Peyer's patch (tissue), 4 donors: ENCODE measurements around the gene DIP2B.

Experiments used
- CTCF ChIP-seq, 6 experiments: fragments of 450-650 bp in 4 of 6; fragments of 200-600 bp in 2 of 6; sonication (generic) in 1 of 6; IDR thresholded peaks; one replicate each; pipeline ENCODE4 v1.5.1; 2017 to 2019; ENCODE audit warnings: antibody characterized with exemption in 6 of 6, mild to moderate bottlenecking in 3 of 6, moderate library complexity in 1 of 6
- POLR2A ChIP-seq, 2 donors: fragments of 450-650 bp; IDR thresholded peaks; one replicate each; pipeline ENCODE4 v1.5.1; 2017; ENCODE audit warnings: antibody characterized with exemption in 2 of 2, mild to moderate bottlenecking in 2 of 2, moderate library complexity in 2 of 2

GRCh38 chr12:50678650-50679365 is 174.0 kb downstream of the DIP2B start:
- TF ChIP-seq CTCF (IDR thresholded peaks at IDR 0.05) (no peak), POLR2A (IDR thresholded peaks at IDR 0.05) (no peak)
